IMR-90 (cell line): ENCODE data around the gene MAP2K5. TPM values are rescaled to one million over a fixed set of nuclear protein-coding genes. Genes with fewer than 3 reads are reported as not detected.

ENCODE experiments used
- ATAC-seq: fragments of 200-7000 bp; cut with Tn5 transposase; 2 replicates; pipeline ENCODE4 v1.9.1; 2020; ENCODE audit warnings: low read depth, mild to moderate bottlenecking, moderate library complexity
- BruUV-seq: library from RNA; stranded (reverse); fragments of 400-500 nt; replicated peaks from 2 replicates; lab custom pipeline; 2021; lab: Mats Ljungman, UMichigan
- CTCF ChIA-PET: fragments of 300-600 bp; formaldehyde crosslinking; extraction: SDS; loops from one replicate; lab custom pipeline; 2021; ENCODE audit warnings: antibody characterized with exemption; lab: Yijun Ruan, JAX
- POLR2A ChIA-PET: fragments of 300-600 bp; sonication (Branson Sonifier 250); formaldehyde crosslinking; loops from one replicate; lab custom pipeline; 2022; ENCODE audit warnings: antibody characterized with exemption; ENCODE audit not compliant: unreplicated experiment; lab: Charles Lee
- DNase-seq: peaks from one replicate; pipeline ENCODE4 v3.0.0; 2013
- H2AFZ ChIP-seq: replicated peaks from 2 replicates; pipeline ENCODE3; 2013; ENCODE audit warnings: low read length, mild to moderate bottlenecking; ENCODE audit not compliant: poor library complexity
- H2AK5ac ChIP-seq: 2 replicates; pipeline ENCODE4 v1.6.1; 2013; ENCODE audit warnings: low read depth, low read length, inconsistent platforms
- H2AK9ac ChIP-seq: replicated peaks from 2 replicates; pipeline ENCODE3; 2013; ENCODE audit warnings: mild to moderate bottlenecking, low read depth, low read length, moderate library complexity; ENCODE audit not compliant: poor library complexity
- H2BK120ac ChIP-seq: 2 replicates; pipeline ENCODE4 v1.6.1; 2013; ENCODE audit warnings: low read depth, low read length, inconsistent platforms
- H2BK15ac ChIP-seq: 3 replicates; pipeline ENCODE4 v1.6.1; 2013; ENCODE audit warnings: low read depth, low read length, inconsistent platforms
- H2BK20ac ChIP-seq: 2 replicates; pipeline ENCODE4 v1.6.1; 2013; ENCODE audit warnings: low read depth, mild to moderate bottlenecking, inconsistent platforms, low read length, moderate library complexity
- H2BK5ac ChIP-seq: 2 replicates; pipeline ENCODE4 v1.6.1; 2013; ENCODE audit warnings: mild to moderate bottlenecking, low read depth, low read length, inconsistent platforms; ENCODE audit not compliant: poor library complexity, severe bottlenecking
- H3K14ac ChIP-seq: replicated peaks from 2 replicates; pipeline ENCODE4 v1.6.1; 2013; ENCODE audit warnings: low read depth, low read length, inconsistent platforms
- H3K18ac ChIP-seq: 2 replicates; pipeline ENCODE4 v1.6.1; 2013; ENCODE audit warnings: low read depth, low read length, control low read depth
- H3K23ac ChIP-seq: 2 replicates; pipeline ENCODE4 v1.6.1; 2013; ENCODE audit warnings: low read depth, low read length, inconsistent platforms
- H3K27ac ChIP-seq: 2 replicates; pipeline ENCODE4 v1.5.1; 2013; ENCODE audit warnings: mild to moderate bottlenecking, control low read depth, low read length; ENCODE audit not compliant: insufficient read depth
- H3K27me3 ChIP-seq: 2 replicates; pipeline ENCODE4 v1.6.1; 2013; ENCODE audit warnings: low read length; ENCODE audit not compliant: control insufficient read depth, insufficient read depth
- H3K36me3 ChIP-seq: 2 replicates; pipeline ENCODE4 v1.6.1; 2013; ENCODE audit warnings: low read length, mixed read lengths; ENCODE audit not compliant: control insufficient read depth, insufficient read depth
- H3K4ac ChIP-seq: 2 replicates; pipeline ENCODE4 v1.6.1; 2013; ENCODE audit warnings: low read depth, low read length, inconsistent platforms
- H3K4me1 ChIP-seq: 2 replicates; pipeline ENCODE4 v1.6.1; 2013; ENCODE audit warnings: low read length, mixed read lengths; ENCODE audit not compliant: control insufficient read depth, insufficient read depth
- H3K4me2 ChIP-seq: 2 replicates; pipeline ENCODE4 v1.6.1; 2013; ENCODE audit warnings: low read depth, mild to moderate bottlenecking, control low read depth, low read length, moderate library complexity
- H3K4me3 ChIP-seq: 2 replicates; pipeline ENCODE4 v1.5.1; 2013; ENCODE audit warnings: low read depth, mild to moderate bottlenecking, control low read depth, low read length, moderate library complexity; ENCODE audit not compliant: insufficient read depth
- H3K56ac ChIP-seq: 2 replicates; pipeline ENCODE4 v1.6.1; 2013; ENCODE audit warnings: low read length, inconsistent platforms; ENCODE audit not compliant: insufficient read depth; ENCODE audit errors: extremely low read depth
- H3K79me1 ChIP-seq, 2 experiments: 2 replicates each; pipeline ENCODE4 v1.6.1; 2013; ENCODE audit warnings: low read length in 2 of 2, inconsistent platforms in 1 of 2, low read depth in 1 of 2
- H3K9ac ChIP-seq: 2 replicates; pipeline ENCODE4 v1.6.1; 2013; ENCODE audit warnings: low read depth, low read length, control low read depth
- H3K9me1 ChIP-seq: 2 replicates; pipeline ENCODE4 v1.6.1; 2013; ENCODE audit warnings: low read length, inconsistent platforms; ENCODE audit not compliant: insufficient read depth
- H3K9me3 ChIP-seq: 2 replicates; pipeline ENCODE4 v1.6.1; 2013; ENCODE audit warnings: low read length; ENCODE audit not compliant: control insufficient read depth, insufficient read depth
- H4K20me1 ChIP-seq: 2 replicates; pipeline ENCODE4 v1.6.1; 2013; ENCODE audit warnings: low read length, inconsistent platforms; ENCODE audit not compliant: insufficient read depth
- H4K5ac ChIP-seq: 2 replicates; pipeline ENCODE4 v1.6.1; 2013; ENCODE audit warnings: mild to moderate bottlenecking, low read depth, low read length, control low read depth
- H4K8ac ChIP-seq, 2 experiments: 2 replicates each; pipeline ENCODE4 v1.6.1; 2013; ENCODE audit warnings: low read depth in 2 of 2, low read length in 2 of 2, control low read depth in 1 of 2, inconsistent platforms in 1 of 2
- H4K91ac ChIP-seq: 2 replicates; pipeline ENCODE4 v1.6.1; 2013; ENCODE audit warnings: low read depth, low read length, inconsistent platforms; ENCODE audit not compliant: insufficient read depth
- BHLHE40 ChIP-seq: fragments of 150-350 bp; IDR thresholded peaks from 2 replicates; pipeline ENCODE4 v1.6.1; 2016; ENCODE audit warnings: mild to moderate bottlenecking, low read depth, low read length
- WGBS, 2 experiments: methylation state at CpG; one replicate each; pipeline versions ENCODE4 v1.1.5 to v1.1.7; 2013; ENCODE audit warnings: missing lambda C conversion rate in 2 of 2; ENCODE audit not compliant: insufficient read length in 1 of 2; ENCODE audit errors: extremely low coverage in 2 of 2; 5-methylcytosine and 5-hydroxymethylcytosine counted together
- dilution Hi-C: fragments of 300-500 bp; cut with HindIII; formaldehyde crosslinking; loops from one replicate; pipeline ENCODE4 v1.14.3; 2018; ENCODE audit warnings: low sequenced_read_pairs; ENCODE audit not compliant: unreplicated experiment
- in situ Hi-C: fragments of 300-500 bp; cut with MboI; formaldehyde crosslinking; loops from 3 replicates; pipeline ENCODE4 v1.14.3; 2019; ENCODE audit warnings: low sequenced_read_pairs, inconsistent platforms, mixed read lengths
- intact Hi-C: fragments of 100-400 bp; cut with micrococcal nuclease; formaldehyde crosslinking; loops from 2 replicates; pipeline ENCODE4 v1.10.0; 2022
- polyA plus RNA-seq, 3 experiments: library from polyadenylated mRNA; depleted of rRNA; stranded (reverse); fragments of >200 nt; gene quantifications; 2 replicates each; pipeline ENCODE4 v1.2.3, GENCODE V29; 2012; ENCODE audit warnings: low replicate concordance in 1 of 3
- total RNA-seq: library from RNA; depleted of rRNA; stranded (reverse); fragments of >200 nt; gene quantifications from 2 replicates; pipeline ENCODE4 v1.2.3, GENCODE V29; 2012

Gene MAP2K5
- total and polyA plus RNA-seq, 2 of the 4 experiments (the other 2 are of a cell fraction) = 1.6 to 6.1 TPM

- Histone ChIP-seq H3K4ac (no peak overlapping the region), H3K4me2 (no peak overlapping the region), H3K79me1 (no peaks in the 10 kb centered on the region), H2AK9ac (no peak overlapping the region), H4K8ac (no peak overlapping the region), H3K27ac (no peak overlapping the region), H2AK5ac (no peak overlapping the region), H3K4me3 (no peak overlapping the region), H2BK5ac (no peak overlapping the region), H3K4me1 (no peaks in the 10 kb centered on the region; the same call in 1 of the 2 replicates), H4K20me1 (no peaks in the 10 kb centered on the region; the same call in none of the 2 replicates), H3K9me1 (peaks cover 5% of the 10 kb centered on the region; the same call in 1 of the 2 replicates), H4K5ac (no peak overlapping the region), H3K9me3 (no peaks in the 10 kb centered on the region), H3K56ac (no peak overlapping the region), H3K18ac (no peak overlapping the region), H3K14ac (no peak overlapping the region), H2BK20ac (no peak overlapping the region), H3K23ac (no peak overlapping the region), H3K36me3 (peaks cover 4% of the 10 kb centered on the region; the same call in 1 of the 2 replicates), H2BK15ac (no peak overlapping the region), H3K9ac (no peak overlapping the region), H2BK120ac (no peak overlapping the region), H2AFZ (no peak overlapping the region), H3K27me3 (no peaks in the 10 kb centered on the region), H4K91ac (no peak overlapping the region)
- ChIA-PET CTCF (no interaction called here), POLR2A (interaction anchor here (0.5 kb wide), 1 partner anchor 232 kb away, joined by 5 read pairs; no protein-coding TSS in a partner anchor)
- dilution Hi-C loops (no loop called here), intact Hi-C loops (no loop called here), in situ Hi-C loops (no loop called here)
- TF ChIP-seq BHLHE40 = no peak
- DNase-seq (no peak), ATAC-seq (no peak)
- no TSS peak for BruUV-seq
- no CpG with 5 or more reads among the region's 2 CpGs for WGBS, 2 experiments
Observed at GRCh38 chr15:67766968-67767367, 224.5 kb downstream of the MAP2K5 start.
